GM21825 (cell line): ENCODE data around the gene GRM4.
"Not testable (repeated sequence)": the region's sequence is repeated elsewhere in the genome, so short reads cannot be mapped to it uniquely, and the experiment has no call there.

Experiments used
- ATAC-seq: cut with Tn5 transposase; IDR thresholded peaks from one replicate; pipeline ENCODE4 v1.9.1; 2021; ENCODE audit warnings: mild to moderate bottlenecking, moderate library complexity; ENCODE audit not compliant: unreplicated experiment

GRM4 gene

GRCh38 chr6:34027445-34027936 lies 118.4 kb downstream of the GRM4 start:
- ATAC-seq, result no peak

GRCh38 chr6:34025861-34026260 lies 120.0 kb downstream of the GRM4 start:
- no peak for ATAC-seq

GRCh38 chr6:34025112-34025807 lies 120.6 kb downstream of the GRM4 start:
- no peak for ATAC-seq

- ATAC-seq, result no peak
Observed at GRCh38 chr6:34022873-34023255, 123.0 kb downstream of the GRM4 start.

- ATAC-seq, result no peak
Observed at GRCh38 chr6:34022250-34022872, 123.5 kb downstream of the GRM4 start.

- ATAC-seq, result no peak
Observed at GRCh38 chr6:34021554-34022190, 124.2 kb downstream of the GRM4 start.

- ATAC-seq, result no peak
Observed at GRCh38 chr6:34020807-34021553, 124.9 kb downstream of the GRM4 start.

GRCh38 chr6:34020278-34020677 lies 125.6 kb downstream of the GRM4 start:
- no peak for ATAC-seq

GRCh38 chr6:34018961-34019606 lies 126.8 kb downstream of the GRM4 start:
- no peak for ATAC-seq

- no peak for ATAC-seq
Observed at GRCh38 chr6:34018026-34018425, 127.9 kb downstream of the GRM4 start.

GRCh38 chr6:34017106-34017805 lies 128.6 kb downstream of the GRM4 start:
- no peak for ATAC-seq

GRCh38 chr6:34016573-34016972 lies 129.3 kb downstream of the GRM4 start:
- not testable (repeated sequence) for ATAC-seq

- no peak for ATAC-seq
Observed at GRCh38 chr6:34015586-34015985, 130.3 kb downstream of the GRM4 start.

- ATAC-seq, result no peak
Observed at GRCh38 chr6:34011264-34011663, 134.6 kb downstream of the GRM4 start.

- ATAC-seq, result no peak
Observed at GRCh38 chr6:34005901-34006531, 139.9 kb downstream of the GRM4 start.

GRCh38 chr6:34004706-34005105 lies 141.2 kb downstream of the GRM4 start:
- ATAC-seq, result no peak

- ATAC-seq, result no peak
Observed at GRCh38 chr6:34003962-34004361, 141.9 kb downstream of the GRM4 start.

- no peak for ATAC-seq
Observed at GRCh38 chr6:34001706-34002621, 143.9 kb downstream of the GRM4 start.

- ATAC-seq, result no peak
Observed at GRCh38 chr6:34000281-34000680, 145.6 kb downstream of the GRM4 start.
